Epithelial cell of alveolus of lung (primary cell): ENCODE measurements around the gene SIGLEC7. TPM values are rescaled to one million over a fixed set of nuclear protein-coding genes. Genes with fewer than 3 reads are reported as not detected.

Experiments used
- total RNA-seq: library from RNA; depleted of rRNA; stranded (reverse); fragments of >200 nt; gene quantifications from 2 replicates; pipeline ENCODE4 v1.2.1, GENCODE V29; 2015

SIGLEC7 gene
- total RNA-seq: not detected in 2 replicates

DNA sequence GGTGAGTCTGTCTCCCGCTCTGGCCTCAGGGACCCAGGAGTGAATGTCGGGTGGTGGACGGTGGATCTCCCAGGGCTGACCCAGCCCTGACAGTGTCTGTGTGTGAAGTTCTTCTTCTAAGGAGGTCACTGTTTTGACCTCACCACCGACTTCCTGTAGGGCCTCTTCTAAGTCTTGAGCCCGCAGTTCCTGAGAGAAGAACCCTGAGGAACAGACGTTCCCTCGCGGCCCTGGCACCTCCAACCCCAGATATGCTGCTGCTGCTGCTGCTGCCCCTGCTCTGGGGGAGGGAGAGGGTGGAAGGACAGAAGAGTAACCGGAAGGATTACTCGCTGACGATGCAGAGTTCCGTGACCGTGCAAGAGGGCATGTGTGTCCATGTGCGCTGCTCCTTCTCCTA, at the start of gene SIGLEC7:
SIGLEC7 (plus strand) TSS at position 183 of the 400 bp plus-strand sequence; CDS start at position 252, 69 bp downstream.

DNA sequence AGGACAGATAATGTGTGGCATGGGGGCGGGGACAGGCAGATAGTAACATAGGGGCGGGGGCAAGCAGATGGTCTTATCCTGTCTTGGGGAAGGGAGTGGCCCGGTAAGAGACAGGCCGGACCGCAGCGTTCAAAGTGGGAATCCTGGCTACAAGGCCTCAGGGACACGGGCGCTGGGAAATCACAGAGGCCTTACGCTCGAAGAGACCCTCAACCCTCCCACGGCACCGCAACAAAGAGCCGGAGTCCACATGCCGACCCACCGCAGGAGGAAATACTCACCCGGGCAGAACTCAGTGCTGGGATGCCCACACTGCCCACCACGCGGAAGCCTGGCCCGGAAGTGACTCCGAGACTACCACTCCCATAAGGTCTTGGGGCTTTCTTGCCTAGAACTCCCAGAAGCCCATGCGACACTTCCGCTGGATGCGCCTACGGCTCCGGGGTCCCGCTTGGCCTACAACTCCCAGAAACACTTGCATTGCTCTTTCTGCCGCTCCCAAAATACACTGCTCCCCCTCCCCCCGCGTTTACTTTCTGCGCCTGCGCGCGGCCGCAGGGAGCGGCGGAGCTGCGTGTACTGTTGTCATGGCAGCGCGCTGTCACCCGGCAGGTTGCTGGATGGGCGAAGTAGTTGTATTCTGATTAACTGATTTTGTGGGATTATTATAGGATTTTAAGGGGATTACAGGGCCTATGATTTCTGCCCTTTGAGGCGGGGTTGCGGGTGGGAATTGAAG, 33.9 kb upstream of the SIGLEC7 start, which contains the start of gene CTU1:
CTU1 (minus strand) TSS at position 344 of the 739 bp plus-strand sequence. CDS start 3,840 bp downstream, outside the sequence.

DNA sequence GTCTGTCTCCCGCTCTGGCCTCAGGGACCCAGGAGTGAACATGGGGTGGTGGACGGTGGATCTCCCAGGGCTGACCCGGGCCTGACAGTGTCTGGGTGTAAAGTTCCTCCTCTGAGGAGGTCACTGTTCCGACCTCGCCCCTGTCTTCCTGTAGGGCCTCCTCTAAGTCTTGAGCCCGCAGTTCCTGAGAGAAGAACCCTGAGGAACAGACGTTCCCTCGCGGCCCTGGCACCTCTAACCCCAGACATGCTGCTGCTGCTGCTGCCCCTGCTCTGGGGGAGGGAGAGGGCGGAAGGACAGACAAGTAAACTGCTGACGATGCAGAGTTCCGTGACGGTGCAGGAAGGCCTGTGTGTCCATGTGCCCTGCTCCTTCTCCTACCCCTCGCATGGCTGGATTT, 17.4 kb upstream of the SIGLEC7 start, which contains the start of gene SIGLEC9:
SIGLEC9 (plus strand) TSS at position 178 of the 400 bp plus-strand sequence; CDS start at position 247, 69 bp downstream.

Other genes with a start within 250 kb of the SIGLEC7 start
- not detected in 2 replicates for gene KLK4, start 230.9 kb upstream of the SIGLEC7 start, total RNA-seq
- not detected in 2 replicates for gene KLK5, start 189.3 kb upstream of the SIGLEC7 start, total RNA-seq
- not detected in 2 replicates for gene KLK6, start 172.7 kb upstream of the SIGLEC7 start, total RNA-seq
- gene KLK7, start 158.4 kb upstream of the SIGLEC7 start, total RNA-seq: not detected in 2 replicates
- not detected in 2 replicates for gene KLK8, start 140.7 kb upstream of the SIGLEC7 start, total RNA-seq
- gene KLK10, start 122.6 kb upstream of the SIGLEC7 start, total RNA-seq: not detected in 2 replicates
- not detected in 2 replicates for gene KLK11, start 115.7 kb upstream of the SIGLEC7 start, total RNA-seq
- not detected in 2 replicates for gene KLK12, start 107.3 kb upstream of the SIGLEC7 start, total RNA-seq
- not detected in 2 replicates for gene KLK13, start 77.2 kb upstream of the SIGLEC7 start, total RNA-seq
- not detected in 2 replicates for gene KLK14, start 59.4 kb upstream of the SIGLEC7 start, total RNA-seq
- 11.0 and 19.1 TPM in 2 replicates for gene CTU1, start 33.9 kb upstream of the SIGLEC7 start, total RNA-seq
- not detected in 2 replicates for gene SIGLEC9, start 17.4 kb upstream of the SIGLEC7 start, total RNA-seq
- not detected in 2 replicates for gene CD33, start 82.8 kb downstream of the SIGLEC7 start, total RNA-seq
- not detected in 2 replicates for gene SIGLECL1, start 108.8 kb downstream of the SIGLEC7 start, total RNA-seq
- gene IGLON5, start 169.3 kb downstream of the SIGLEC7 start, total RNA-seq: under 0.01 and 1.8 TPM in 2 replicates
- gene VSIG10L, start 199.8 kb downstream of the SIGLEC7 start, total RNA-seq: 0.91 and 1.8 TPM in 2 replicates
- 103 and 128 TPM in 2 replicates for gene ETFB, start 224.1 kb downstream of the SIGLEC7 start, total RNA-seq
- not detected in 2 replicates for gene CLDND2, start 226.7 kb downstream of the SIGLEC7 start, total RNA-seq
- not detected in 2 replicates for gene NKG7, start 230.4 kb downstream of the SIGLEC7 start, total RNA-seq
- gene LIM2, start 245.7 kb downstream of the SIGLEC7 start, total RNA-seq: not detected in 2 replicates
- gene C19orf84, start 248.3 kb downstream of the SIGLEC7 start, total RNA-seq: not detected in 2 replicates